MV-4-11 (cell line): ENCODE measurements around the gene CTCF.
"Not testable (repeated sequence)": the region's sequence is repeated elsewhere in the genome, so short reads cannot be mapped to it uniquely, and the experiment has no call there.

Experiments
- DNase-seq: peaks from one replicate; lab custom pipeline; 2025; lab: John Stamatoyannopoulos, UW

CTCF gene

DNA sequence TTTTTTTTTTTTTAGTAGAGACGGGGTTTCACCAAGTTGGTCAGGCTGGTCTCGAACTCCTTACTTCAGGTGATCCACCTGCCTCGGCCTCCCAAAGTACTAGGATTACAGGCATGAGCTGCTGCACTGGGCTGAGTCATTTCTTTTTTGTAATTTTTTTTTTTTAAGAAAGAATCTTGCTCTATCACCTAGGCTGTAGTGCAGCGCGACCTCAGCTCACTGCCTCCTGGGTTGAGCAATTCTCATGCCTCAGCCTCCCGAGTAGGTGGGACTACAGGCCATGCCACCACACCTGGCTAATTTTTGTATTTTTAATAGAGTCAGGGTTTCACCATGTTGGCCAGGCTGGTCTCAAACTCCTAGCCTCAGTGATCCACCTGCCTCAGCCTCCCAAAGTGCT is 28.3 kb upstream of the CTCF start:
- DNase-seq, result not testable (repeated sequence)

DNA sequence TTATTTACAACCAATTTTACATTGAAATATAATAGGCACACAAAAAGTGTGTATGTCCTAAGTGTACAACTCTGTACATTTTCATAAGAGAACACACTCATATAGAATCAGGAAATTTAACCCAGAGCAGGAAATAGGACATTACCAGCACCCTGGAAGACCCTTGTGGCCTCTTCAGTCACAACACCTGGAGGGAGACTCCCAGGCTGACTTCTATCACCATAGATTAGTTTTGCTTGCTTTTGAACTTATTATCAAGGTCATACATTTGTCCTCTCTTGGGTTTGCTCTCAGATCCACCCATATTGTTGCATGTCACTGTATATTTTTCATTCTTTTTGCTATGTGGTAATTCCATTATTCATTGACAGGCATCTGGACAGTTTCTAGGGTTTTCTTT is 27.9 kb upstream of the CTCF start:
- DNase-seq, result no peak

DNA sequence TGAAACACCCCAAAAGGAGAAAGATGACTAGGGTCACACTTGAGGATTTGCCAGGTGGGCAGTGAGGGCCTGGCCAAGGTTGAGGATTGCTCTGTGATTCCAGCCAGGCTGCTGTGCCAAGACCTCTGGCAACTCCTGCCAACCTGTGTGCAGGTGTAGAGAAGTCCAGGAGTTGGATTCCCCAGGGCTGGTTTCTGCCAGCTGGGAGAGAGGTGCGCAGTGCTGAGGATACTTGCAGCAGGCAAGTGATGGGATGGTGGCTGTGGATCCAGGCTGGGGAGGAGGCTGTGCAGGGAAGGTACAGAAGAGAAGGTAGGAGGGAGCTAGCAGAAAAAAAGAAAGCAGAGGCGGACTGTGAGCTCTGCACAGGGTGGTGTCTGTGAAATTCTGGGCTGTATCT is 27.1 kb upstream of the CTCF start:
- DNase-seq, result no peak

DNA sequence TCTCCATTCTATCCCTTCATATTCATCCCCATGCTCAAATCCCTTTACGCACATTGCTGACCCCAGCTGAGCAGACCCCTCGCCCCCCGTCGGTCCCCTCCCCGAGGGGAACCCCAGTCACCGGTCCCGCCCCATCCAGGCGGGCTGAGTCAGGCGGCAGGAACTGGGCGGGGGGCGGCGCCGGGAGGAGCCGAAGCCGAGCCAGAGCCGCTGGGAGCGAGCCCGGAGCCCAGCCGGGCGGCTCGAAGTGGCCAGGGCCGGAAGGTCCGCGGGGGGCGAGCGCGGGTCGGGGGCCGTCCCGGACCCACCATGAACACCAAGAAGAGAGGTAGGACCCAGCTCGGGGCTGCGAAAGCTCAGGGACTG is 25.1 kb upstream of the CTCF start:
- no peak for DNase-seq

DNA sequence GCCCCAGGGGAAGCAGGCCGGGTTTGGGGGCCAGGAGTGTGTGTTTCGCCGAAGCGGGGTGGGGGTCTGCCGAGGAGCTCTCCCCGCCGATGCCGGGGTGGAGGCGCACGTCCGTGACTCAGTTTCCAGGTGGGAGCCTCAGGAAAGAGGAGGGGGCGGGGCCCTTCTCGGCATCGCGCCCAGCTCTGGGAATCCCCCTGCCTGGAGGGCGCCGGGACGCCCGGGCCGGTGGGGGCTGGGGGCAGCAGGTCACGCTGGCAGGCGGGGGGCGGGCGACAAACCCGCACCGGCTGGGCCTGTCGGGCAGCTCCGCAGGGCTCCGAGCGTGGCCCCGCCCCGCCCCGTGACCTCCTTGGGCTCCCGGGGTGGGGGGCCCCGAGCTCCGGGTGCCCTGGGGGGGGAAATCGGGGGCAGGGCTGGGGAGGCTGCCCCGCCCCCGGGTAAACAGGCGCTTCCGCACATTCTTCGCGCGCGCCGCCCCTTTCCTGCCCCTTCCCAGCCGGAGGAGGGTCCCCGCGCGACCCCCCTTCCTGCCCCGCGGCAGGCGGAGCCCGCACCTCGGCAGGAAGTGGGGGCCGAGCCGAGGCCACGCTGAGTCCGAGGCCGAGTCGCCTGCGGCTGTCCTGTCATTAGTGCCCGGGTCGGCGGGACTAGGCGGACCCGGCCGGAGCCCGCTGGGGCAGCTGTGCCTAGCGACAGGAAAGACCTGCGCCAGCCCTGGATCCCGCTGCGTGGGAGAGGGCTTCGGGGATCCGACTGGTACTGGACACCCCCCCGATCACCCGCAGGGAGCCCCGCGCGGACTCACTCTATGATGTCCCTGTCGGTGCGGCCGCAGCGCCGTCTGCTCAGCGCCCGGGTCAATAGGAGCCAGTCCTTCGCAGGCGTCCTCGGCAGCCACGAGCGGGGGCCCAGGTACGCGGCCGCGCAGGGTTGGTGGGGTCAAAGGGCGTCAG is 24.4 kb upstream of the CTCF start:
- no peak for DNase-seq

DNA sequence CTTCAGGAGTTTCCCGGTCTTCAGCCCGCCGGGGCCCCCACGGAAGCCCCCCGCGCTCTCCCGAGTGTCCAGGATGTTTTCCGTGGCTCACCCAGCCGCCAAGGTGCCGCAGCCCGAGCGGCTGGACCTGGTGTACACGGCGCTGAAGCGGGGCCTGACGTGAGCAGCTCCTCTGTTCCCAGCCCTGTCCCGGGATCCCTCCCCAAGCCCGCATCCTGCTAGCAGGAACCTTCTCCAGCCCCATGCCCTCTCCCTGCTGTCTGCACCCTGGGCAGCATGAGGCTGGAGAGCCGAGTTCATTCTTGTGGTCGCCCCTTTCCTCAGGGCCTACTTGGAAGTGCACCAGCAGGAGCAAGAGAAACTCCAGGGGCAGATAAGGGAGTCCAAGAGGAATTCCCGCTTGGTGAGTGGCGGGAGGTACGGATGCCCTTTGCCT is 23.6 kb upstream of the CTCF start:
- DNase-seq, result no peak

DNA sequence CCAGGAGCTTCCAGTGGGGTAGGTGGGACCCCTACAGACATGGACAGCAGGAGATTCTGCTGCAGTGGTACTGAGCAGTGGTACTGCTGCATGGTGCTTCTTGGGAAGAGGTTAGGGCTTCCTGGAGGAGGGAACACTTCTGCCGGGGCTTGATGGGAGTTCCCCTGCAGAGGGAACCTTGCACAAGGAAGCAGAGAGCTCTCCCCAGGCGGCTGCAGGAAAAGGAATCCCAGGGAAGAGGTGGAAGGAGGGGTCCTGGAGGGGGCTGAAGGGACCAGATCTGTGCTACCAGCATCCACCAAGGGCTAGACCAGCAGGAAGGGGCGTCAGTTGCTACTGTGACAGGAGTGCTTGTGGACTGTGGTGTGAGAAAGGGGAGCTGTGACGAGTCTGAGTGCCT is 23.1 kb upstream of the CTCF start:
- DNase-seq, result no peak

DNA sequence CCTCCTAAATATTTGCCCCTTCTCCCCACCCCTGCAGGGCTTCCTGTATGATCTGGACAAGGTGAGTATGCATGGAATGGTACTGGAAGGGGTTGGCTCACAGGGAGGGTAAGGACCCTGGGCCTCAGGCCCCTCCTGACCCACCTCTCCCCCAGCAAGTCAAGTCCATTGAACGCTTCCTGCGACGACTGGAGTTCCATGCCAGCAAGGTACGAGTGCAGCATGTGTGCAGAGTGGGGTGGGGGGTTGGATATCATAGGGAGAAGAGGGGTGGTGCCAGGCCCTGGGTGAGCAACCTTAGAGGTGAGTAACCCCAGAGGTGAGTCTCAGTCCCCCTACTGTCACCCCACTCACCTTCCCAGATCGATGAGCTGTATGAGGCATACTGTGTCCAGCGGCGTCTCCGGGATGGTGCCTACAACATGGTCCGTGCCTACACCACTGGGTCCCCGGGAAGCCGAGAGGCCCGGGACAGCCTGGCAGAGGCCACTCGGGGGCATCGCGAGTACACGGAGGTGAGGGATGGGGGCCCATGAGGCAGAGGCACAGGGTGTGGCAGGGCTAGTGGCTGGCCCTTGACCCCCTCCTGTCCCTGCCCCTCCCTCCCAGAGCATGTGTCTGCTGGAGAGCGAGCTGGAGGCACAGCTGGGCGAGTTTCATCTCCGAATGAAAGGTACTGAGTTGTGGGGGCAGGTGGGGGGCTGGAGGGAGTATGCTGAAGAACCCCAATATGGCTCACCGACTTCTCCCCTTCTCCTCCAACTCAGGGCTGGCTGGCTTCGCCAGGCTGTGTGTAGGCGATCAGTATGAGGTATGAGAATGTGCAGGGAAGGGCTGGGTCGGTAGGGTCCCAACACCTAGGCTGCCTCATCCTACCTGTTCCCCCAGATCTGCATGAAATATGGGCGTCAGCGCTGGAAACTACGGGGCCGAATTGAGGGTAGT is 22.4 kb upstream of the CTCF start:
- DNase-seq, result no peak

DNA sequence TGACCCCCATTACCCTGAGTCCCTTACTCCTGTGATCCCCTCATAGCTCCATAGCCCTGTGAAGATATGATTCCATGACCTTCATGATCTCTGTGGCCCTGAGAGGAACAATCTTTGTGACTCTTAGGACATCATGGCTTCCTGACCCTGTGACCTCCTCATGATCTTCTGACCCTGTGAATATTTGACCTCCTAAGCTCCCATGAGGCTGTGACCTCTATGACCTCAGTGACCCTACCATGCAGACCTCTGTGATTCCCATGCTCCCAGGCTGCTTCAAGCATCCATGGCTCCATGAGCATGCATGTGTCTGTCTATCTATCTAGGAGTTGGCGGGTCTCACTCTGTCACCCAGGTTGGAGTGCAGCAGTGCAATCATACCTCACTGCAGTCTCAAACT is 21.6 kb upstream of the CTCF start:
- DNase-seq, result no peak

DNA sequence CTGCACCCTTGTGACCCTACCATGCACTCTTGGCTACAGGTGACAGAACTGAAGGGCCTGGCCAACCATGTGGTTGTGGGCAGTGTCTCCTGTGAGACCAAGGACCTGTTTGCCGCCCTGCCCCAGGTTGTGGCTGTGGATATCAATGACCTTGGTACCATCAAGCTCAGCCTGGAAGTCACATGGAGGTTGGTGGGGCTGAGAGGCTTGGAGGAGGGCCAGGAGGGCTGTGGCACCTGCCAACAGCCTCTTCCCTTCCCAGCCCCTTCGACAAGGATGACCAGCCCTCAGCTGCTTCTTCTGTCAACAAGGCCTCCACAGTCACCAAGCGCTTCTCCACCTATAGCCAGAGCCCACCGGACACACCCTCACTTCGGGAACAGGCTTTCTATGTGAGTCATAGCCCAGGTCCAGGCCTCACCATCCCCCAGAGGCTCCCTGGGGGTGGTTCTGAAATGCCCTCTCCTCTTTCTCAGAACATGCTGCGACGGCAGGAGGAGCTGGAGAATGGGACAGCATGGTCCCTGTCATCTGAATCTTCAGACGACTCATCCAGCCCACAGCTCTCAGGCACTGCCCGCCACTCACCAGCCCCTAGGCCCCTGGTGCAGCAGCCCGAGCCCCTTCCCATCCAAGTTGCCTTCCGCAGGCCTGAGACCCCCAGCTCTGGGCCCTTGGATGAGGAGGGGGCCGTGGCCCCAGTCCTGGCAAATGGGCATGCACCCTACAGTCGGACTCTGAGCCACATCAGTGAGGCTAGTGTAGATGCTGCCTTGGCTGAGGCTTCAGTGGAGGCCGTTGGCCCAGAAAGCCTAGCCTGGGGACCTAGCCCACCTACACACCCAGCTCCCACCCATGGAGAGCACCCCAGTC is 20.7 kb upstream of the CTCF start:
- DNase-seq, result no peak

DNA sequence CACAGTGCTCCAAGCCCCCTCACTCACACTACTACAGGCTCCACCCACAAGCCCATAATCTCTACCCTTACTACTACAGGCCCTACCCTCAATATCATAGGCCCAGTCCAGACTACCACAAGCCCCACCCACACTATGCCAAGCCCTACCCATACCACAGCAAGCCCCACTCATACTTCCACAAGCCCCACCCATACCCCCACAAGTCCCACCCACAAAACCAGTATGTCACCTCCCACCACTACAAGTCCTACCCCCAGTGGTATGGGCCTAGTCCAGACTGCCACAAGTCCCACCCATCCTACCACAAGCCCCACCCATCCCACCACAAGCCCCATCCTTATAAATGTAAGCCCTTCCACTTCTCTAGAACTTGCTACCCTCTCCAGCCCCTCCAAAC is 19.9 kb upstream of the CTCF start:
- peak; percentile 89 for DNase-seq

DNA sequence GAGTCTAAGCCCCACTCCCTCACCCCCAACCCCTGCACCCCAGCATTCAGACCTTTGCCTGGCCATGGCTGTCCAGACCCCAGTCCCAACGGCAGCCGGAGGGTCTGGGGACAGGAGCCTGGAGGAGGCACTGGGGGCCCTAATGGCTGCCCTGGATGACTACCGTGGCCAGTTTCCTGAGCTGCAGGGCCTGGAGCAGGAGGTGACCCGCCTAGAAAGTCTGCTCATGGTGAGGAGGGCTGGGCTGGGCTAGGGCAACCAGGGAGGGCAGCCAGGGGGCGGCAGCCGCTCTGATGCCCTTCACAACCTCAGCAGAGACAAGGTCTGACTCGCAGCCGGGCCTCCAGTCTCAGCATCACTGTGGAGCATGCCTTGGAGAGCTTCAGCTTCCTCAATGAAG is 19.3 kb upstream of the CTCF start:
- no peak for DNase-seq

DNA sequence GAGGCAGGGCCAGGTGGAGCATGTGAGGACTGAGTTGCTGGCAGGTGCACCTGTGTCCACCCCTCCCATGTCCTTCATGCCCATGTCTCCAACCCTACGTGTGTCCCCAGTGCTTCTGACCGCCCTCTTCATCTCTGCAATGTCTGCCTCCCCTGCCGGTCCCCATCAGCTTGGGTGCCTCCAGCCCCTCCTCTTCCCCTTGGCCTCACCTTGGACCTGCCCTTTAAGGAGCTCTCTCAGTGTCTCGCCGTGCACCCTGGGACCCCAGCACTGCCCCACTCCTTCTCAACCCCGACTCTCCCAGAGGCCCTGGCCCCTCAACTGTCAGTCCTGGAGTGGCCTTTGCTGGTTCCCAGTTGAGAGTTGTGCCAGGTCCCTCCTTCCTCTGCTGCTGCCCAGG is 18.7 kb upstream of the CTCF start:
- no peak for DNase-seq

DNA sequence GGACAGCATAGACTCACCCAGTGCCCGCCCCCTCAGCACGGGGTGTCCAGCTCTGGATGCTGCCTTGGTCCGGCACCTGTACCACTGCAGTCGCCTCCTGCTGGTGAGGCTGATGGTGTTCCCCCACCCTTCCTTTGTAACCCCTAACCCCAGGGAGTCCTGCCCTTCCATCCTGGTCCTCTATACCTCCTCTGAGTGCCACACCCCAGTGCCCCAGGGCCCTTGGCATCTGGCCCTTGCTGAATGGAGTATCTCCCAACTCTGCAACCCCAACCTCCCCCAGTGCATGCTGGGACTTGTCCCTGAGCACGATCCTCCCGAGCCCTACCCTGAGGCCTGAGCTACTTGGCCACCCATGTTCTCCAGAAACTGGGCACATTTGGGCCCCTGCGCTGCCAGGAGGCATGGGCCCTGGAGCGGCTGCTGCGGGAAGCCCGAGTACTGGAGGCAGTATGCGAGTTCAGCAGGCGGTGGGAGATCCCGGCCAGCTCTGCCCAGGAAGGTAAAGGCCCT is 17.9 kb upstream of the CTCF start:
- DNase-seq, result no peak

DNA sequence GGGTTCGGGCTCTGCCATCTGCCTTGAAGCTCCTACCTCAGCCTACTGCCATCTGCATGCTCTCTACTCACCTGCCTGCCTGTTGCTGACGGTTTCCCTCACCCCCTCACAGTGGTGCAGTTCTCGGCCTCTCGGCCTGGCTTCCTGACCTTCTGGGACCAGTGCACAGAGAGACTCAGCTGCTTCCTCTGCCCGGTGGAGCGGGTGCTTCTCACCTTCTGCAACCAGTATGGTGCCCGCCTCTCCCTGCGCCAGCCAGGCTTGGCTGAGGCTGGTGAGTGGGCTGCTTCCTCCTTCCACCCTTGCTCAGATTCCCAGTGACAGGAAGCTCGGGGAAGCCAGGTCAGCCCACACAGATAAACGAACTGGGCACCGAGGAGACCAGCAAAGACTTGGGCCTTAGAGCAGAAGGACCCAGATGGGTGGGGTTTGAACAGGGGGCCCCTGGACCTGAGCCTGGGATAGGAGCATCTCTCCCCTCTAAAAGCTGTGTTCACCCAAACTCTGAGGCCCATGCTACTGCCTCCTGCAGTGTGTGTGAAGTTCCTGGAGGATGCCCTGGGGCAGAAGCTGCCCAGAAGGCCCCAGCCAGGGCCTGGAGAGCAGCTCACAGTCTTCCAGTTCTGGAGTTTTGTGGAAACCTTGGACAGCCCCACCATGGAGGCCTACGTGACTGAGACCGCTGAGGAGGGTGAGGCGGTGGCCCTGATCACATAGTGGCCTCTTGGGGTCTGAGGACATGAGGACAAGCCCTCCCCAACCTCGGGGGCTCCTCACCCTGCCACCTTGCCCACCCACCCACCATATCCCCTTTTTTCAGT is 17.3 kb upstream of the CTCF start:
- no peak for DNase-seq

DNA sequence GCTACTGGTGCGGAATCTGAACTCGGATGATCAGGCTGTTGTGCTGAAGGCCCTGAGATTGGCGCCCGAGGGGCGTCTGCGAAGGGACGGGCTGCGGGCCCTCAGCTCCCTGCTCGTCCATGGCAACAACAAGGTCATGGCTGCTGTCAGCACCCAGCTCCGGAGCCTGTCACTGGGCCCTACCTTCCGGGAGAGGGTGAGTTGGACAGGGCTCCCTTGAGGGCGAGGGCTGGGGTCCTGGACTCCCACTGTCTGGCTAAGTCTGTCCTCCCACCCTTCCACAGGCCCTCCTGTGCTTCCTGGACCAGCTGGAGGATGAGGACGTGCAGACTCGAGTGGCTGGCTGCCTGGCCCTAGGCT is 16.7 kb upstream of the CTCF start:
- no peak for DNase-seq

DNA sequence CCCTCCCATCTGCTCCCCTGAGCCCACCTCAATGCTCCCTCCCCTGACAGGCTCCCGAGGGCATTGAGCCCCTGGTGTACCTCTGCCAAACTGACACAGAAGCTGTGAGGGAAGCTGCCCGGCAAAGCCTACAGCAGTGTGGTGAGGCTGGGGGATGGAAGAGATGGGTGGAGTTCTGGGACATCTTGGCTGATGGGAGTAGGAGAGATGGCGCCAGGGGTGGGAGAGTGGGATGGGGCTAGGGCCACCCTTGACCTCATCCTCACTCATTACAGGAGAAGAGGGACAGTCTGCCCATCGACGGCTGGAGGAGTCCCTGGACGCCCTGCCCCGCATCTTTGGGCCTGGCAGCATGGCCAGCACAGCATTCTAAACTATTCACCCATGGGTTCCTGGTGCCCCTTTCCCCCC is 16.2 kb upstream of the CTCF start:
- no peak for DNase-seq

DNA sequence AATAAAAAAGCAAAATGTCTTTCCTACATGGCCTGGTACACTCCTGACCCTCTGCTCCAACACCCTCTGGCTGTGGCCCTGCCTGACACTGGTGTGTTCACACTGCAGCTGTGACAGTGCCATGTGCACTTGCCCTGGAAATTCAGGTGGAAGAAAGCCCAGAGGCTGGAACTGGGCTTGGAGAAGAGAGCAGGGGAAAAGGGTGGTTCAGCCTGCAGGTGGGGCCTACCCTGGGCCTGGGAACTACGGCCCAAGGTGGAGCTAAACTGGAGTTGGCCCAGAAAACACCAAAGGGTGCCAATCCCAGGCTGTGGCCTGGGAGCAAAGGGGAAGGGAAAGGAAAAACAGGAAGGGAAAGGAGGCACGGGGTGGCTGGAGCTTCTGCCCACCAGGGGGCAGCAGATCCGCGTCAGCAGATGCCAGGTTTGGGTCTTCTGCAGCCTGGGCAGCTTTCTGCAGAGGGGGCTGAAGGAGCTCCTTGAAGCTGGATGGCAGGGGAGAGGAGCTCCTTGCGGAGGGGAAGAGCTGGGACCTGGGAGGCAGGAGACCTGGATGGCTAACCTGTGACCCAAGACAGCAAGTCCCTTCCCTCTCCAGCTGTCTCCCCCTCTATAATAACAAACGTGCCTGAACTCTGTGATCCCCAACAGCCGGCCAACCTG is 15.4 kb upstream of the CTCF start:
- DNase-seq, result peak; percentile 68

DNA sequence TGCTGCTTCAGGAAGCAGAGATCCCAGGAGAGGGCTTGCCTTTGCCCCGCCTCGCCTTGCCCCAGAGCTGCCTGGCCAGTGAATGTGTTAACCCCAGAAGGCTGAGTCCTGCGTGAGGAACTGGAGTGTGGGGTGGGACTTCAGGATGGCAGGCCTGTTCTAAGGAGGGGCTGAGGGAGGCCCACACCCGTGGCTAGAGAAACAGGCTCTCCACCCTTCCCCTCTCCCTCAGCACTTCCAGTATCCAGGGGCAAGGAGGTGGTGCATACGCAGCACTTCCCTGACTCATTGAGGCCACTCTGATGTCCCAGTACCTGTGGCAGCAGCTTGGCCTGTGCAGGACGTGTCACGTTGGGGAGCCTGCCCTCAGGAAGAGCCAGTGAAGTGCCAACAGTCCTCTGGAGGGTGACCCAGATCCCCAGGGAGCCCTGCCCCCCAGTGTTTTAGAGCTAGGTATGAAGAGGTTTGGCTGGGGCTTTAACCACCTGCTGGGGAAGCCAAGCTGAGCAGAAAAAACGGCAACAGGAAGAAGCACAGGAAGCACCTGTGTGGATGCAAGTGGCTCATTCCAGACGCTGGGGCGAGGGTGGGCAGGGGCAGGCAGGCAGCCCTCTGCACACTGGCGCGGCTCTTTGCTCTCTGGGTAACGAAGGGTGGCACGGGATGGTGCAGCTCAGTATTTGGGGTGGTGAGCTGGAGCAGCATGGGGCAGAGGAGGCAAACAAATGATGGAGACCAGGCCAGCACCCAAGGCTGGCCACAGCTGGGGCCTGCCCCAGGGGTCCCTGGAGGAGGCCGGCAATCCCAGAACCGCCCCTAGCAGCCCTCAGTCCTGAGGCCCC is 14.7 kb upstream of the CTCF start:
- DNase-seq, result no peak
